GM12878 (cell line): ENCODE measurements around the gene BRME1. TPM values are rescaled to one million over a fixed set of nuclear protein-coding genes. Genes with fewer than 3 reads are reported as not detected.
A peak's percentile ranks its signal among the peaks of the same experiment; 100 is the strongest.

Experiments
- ASH2L ChIP-seq: fragments of 300-600, 200-600 bp; sonication (generic); IDR thresholded peaks from 2 replicates; pipeline ENCODE4 v1.6.1; 2017; ENCODE audit warnings: low read depth, mild to moderate bottlenecking, borderline replicate concordance
- BACH1 ChIP-seq: fragments of 450-650 bp; IDR thresholded peaks from 2 replicates; pipeline ENCODE4 v1.6.1; 2017; ENCODE audit warnings: mild to moderate bottlenecking, borderline replicate concordance
- CREM ChIP-seq: IDR thresholded peaks from 2 replicates; pipeline ENCODE4 v1.6.1; 2014; ENCODE audit warnings: antibody characterized with exemption, low read depth
- ETV6 ChIP-seq, 2 experiments: fragments of 450-650 bp in 1 of 2; IDR thresholded peaks in 1 of 2; conservative IDR thresholded peaks in 1 of 2; 2 replicates each; pipeline ENCODE4 v1.6.1; 2014; ENCODE audit warnings: antibody characterized with exemption in 1 of 2, borderline replicate concordance in 1 of 2, low read depth in 1 of 2, mild to moderate bottlenecking in 1 of 2, moderate library complexity in 1 of 2
- GATAD2B ChIP-seq: fragments of 450-650 bp; conservative IDR thresholded peaks from 2 replicates; pipeline ENCODE4 v1.6.1; 2017; ENCODE audit warnings: low read depth, mild to moderate bottlenecking, moderate library complexity
- IRF3 ChIP-seq: fragments of 450-650 bp; IDR thresholded peaks from 2 replicates; pipeline ENCODE4 v1.6.1; 2014; ENCODE audit warnings: mild to moderate bottlenecking
- KDM1A ChIP-seq: fragments of 200-600 bp; sonication (generic); IDR thresholded peaks from 2 replicates; pipeline ENCODE4 v1.6.1; 2016; ENCODE audit warnings: borderline replicate concordance
- MLLT1 ChIP-seq: fragments of 450-650 bp; IDR thresholded peaks from 2 replicates; pipeline ENCODE4 v1.6.1; 2016; ENCODE audit warnings: mild to moderate bottlenecking
- NR2F1 ChIP-seq: fragments of 450-650 bp; conservative IDR thresholded peaks from 2 replicates; pipeline ENCODE4 v1.6.1; 2017; ENCODE audit warnings: mild to moderate bottlenecking
- PAX8 ChIP-seq: fragments of 450-650 bp; IDR thresholded peaks from 2 replicates; pipeline ENCODE4 v1.6.1; 2017; ENCODE audit warnings: mild to moderate bottlenecking, moderate library complexity
- POLR2A ChIP-seq: IDR thresholded peaks from 2 replicates; pipeline ENCODE4 v1.6.1; 2011; ENCODE audit warnings: low read depth, mild to moderate bottlenecking, low read length
- POU2F2 ChIP-seq: IDR thresholded peaks from 3 replicates; pipeline ENCODE4 v1.6.1; 2011; ENCODE audit warnings: low read depth, mild to moderate bottlenecking, low read length, borderline replicate concordance
- RB1 ChIP-seq: fragments of 450-650 bp; formaldehyde crosslinking; IDR thresholded peaks from 2 replicates; pipeline ENCODE4 v1.6.1; 2017; ENCODE audit warnings: mild to moderate bottlenecking, borderline replicate concordance
- RFX5 ChIP-seq: IDR thresholded peaks from 2 replicates; pipeline ENCODE4 v1.6.1; 2011; ENCODE audit warnings: low read depth, low read length, improper control_type of control experiment
- SIX5 ChIP-seq: IDR thresholded peaks from 2 replicates; pipeline ENCODE4 v1.6.1; 2011; ENCODE audit warnings: mild to moderate bottlenecking, low read depth, low read length, moderate library complexity; ENCODE audit not compliant: severe bottlenecking
- SREBF1 ChIP-seq: IDR thresholded peaks from 2 replicates; pipeline ENCODE4 v1.6.1; 2012; ENCODE audit warnings: mild to moderate bottlenecking, low read length
- SUPT20H ChIP-seq: IDR thresholded peaks from 2 replicates; pipeline ENCODE4 v1.6.1; 2011; ENCODE audit warnings: low read depth, mild to moderate bottlenecking, low read length, moderate library complexity, borderline replicate concordance; ENCODE audit not compliant: control insufficient read depth
- TBL1XR1 ChIP-seq: IDR thresholded peaks from 2 replicates; pipeline ENCODE4 v1.6.1; 2012; ENCODE audit warnings: low read depth, low read length, improper control_type of control experiment
- YY1 ChIP-seq: IDR thresholded peaks from 2 replicates; pipeline ENCODE4 v1.6.1; 2011; ENCODE audit warnings: low read depth, mild to moderate bottlenecking, low read length
- ZBTB11 ChIP-seq: fragments of 450-650 bp; formaldehyde crosslinking; IDR thresholded peaks from 2 replicates; pipeline ENCODE4 v1.5.0; 2022; ENCODE audit warnings: mild to moderate bottlenecking, missing genetic modification characterization
- ZBTB4 ChIP-seq: fragments of 450-650 bp; formaldehyde crosslinking; IDR thresholded peaks from 2 replicates; pipeline ENCODE4 v1.4.0; 2022; ENCODE audit warnings: mild to moderate bottlenecking, moderate library complexity
- ZZZ3 ChIP-seq: IDR thresholded peaks from 2 replicates; pipeline ENCODE4 v1.6.1; 2011; ENCODE audit warnings: low read depth; ENCODE audit not compliant: control insufficient read depth, insufficient read length
- polyA plus RNA-seq, 11 experiments: library from polyadenylated mRNA; depleted of rRNA in 4 of 11; unstranded in 6 of 11; stranded (reverse) in 5 of 11; fragments of >200 nt; fragmentation: Nextera tagmentation in 4 of 11; fragmentation: Illumina TruSeq in 1 of 11; extraction: Ambion mirVana in 4 of 11; extraction: Trizol in 1 of 11; gene quantifications; 1 replicate in 1 of 11; 2 replicates in 10 of 11; pipeline versions ENCODE4 v1.2.1 to v1.2.3, GENCODE V29; 2011 to 2016; ENCODE audit warnings: inconsistent platforms in 2 of 11, missing spikeins in 2 of 11, low read depth in 1 of 11
- total RNA-seq, 4 experiments: library from RNA; depleted of rRNA in 3 of 4; stranded (reverse); fragments of >200 nt in 3 of 4; fragmentation: Illumina TruSeq in 1 of 4; extraction: Trizol in 1 of 4; gene quantifications; 2 replicates each; pipeline versions ENCODE4 v1.2.1 to v1.2.3, GENCODE V29; 2013 to 2021

The BRME1 gene
- total and polyA plus RNA-seq, 10 of the 15 experiments (the other 5 are each of a cell fraction or from before 2014, with no cell fraction given), result 0.07 to 2.2 (median 1.1) TPM; not detected in 1

DNA sequence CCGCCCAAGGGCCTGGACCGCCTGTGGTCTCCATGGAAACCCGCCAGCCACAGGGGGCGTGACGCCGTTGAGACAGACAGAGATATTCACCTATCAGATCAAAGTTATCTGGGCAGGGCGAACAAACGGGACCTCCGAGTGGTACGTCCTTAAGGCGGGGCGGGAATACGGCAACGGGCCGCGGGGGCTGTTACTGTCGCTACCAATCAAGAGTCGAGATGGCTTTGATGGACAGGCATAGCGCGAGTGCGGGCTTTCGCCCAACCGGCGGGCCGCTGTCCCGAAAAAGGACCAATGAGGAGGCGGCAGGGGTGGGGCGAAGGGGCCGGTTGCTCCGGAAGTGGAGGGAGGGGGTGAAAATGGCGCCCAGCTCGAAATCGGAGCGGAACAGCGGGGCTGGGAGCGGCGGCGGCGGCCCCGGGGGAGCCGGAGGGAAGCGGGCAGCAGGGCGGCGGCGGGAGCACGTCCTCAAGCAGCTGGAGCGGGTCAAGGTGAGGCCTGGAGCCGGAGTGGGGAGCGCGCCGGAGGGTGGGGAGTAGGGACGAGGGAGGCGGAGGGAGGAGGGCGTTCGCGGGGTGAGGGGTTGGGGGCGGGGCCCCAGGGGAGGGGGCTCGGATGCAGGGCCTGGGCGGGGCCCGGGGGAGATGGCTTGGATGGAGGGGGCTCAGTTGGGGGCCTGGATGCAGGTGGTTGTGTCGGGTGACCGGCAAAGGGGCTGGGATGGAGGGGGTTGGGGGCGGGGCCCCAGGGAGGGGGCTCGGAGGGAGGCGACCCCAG is 46.4 kb upstream of the BRME1 start, which contains the start of gene DCAF15 (continued):
- TF ChIP-seq POU2F2, result peak; percentile 8; the same call in 1 of the 3 replicates
- TF ChIP-seq RB1, result no peak
- TF ChIP-seq PAX8, result no peak
- TF ChIP-seq ZBTB4 (CRISPR knock-in tag), result no peak
- TF ChIP-seq ASH2L, result no peak
- peak; percentile 84 for TF ChIP-seq CREM
- no peak for TF ChIP-seq RFX5
- no peak for TF ChIP-seq GATAD2B
- TF ChIP-seq SUPT20H, result no peak
- no peak for TF ChIP-seq ZBTB11
- TF ChIP-seq NR2F1, result no peak
- peak; percentile 98 for TF ChIP-seq IRF3
- TF ChIP-seq ETV6 (conservative IDR thresholded peaks at IDR 0.05 in 1 of 2, IDR thresholded peaks at IDR 0.05 in 1 of 2; ENCODE audit: borderline replicate concordance in 1 of 2, low read depth in 1 of 2), result no peak
- no peak for TF ChIP-seq SREBF1
- TF ChIP-seq ZZZ3, result no peak
- TF ChIP-seq TBL1XR1, result no peak
- no peak for TF ChIP-seq BACH1
- TF ChIP-seq POLR2A, result peak; percentile 87
- no peak for TF ChIP-seq KDM1A
- TF ChIP-seq SIX5, result no peak
- peak; percentile 98 for TF ChIP-seq YY1
- no peak for TF ChIP-seq MLLT1
